A549 (cell line): ENCODE measurements around the gene TSSK6.

Source experiments
- CHD2 ChIP-seq: fragments of 150-350 bp; IDR thresholded peaks from 2 replicates; pipeline ENCODE4 v1.6.1; 2014; ENCODE audit warnings: low read length; ENCODE audit not compliant: partially characterized antibody
- PHF8 ChIP-seq: fragments of 200-600 bp; sonication (generic); IDR thresholded peaks from 2 replicates; pipeline ENCODE4 v1.6.1; 2016; ENCODE audit warnings: low read depth, mild to moderate bottlenecking, antibody characterized with exemption, moderate library complexity, borderline replicate concordance
- RAD21 ChIP-seq, 2 experiments: fragments of >200 bp in 1 of 2; sonication (Bioruptor Twin) in 1 of 2; formaldehyde crosslinking in 1 of 2; IDR thresholded peaks in 1 of 2; conservative IDR thresholded peaks in 1 of 2; 2 replicates in 1 of 2; 3 replicates in 1 of 2; pipeline ENCODE4 v1.6.1; 2012 to 2018; ENCODE audit warnings: inconsistent platforms in 1 of 2
- RFX5 ChIP-seq: fragments of 450-650 bp; IDR thresholded peaks from 2 replicates; pipeline ENCODE4 v1.7.1; 2014; ENCODE audit warnings: antibody characterized with exemption, mild to moderate bottlenecking, moderate library complexity
- TF ChIP-seq, protein P1 (sequence below): fragments of >200 bp; sonication (Bioruptor Twin); formaldehyde crosslinking; IDR thresholded peaks from 3 replicates; pipeline ENCODE4 v1.5.1; 2016
- TF ChIP-seq, protein P2 (sequence below): IDR thresholded peaks from 2 replicates; pipeline ENCODE4 v1.6.1; 2012

DNA sequence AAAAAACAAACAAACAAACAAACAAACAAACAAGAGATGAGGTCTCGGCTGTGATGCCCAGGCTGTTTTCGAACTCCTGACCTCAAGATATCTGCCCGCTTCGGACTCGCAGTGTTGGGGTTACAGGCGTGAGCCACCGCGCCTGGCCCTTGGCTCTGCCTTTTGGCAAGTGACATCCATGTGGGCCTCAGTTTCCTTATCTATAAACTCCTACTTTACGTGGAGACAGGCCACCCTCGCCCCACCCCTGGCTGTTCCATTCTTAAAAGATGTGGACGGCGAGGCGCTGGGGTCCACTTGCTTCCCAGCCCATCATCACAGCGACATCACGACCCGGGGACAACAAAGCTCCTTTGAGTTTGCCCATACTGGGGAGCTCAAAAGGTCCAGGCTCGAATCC, 1.7 kb downstream of the TSSK6 start:
- TF ChIP-seq RAD21 (conservative IDR thresholded peaks at IDR 0.05 in 1 of 2, IDR thresholded peaks at IDR 0.05 in 1 of 2) (no peak), PHF8 (no peak), RFX5 (no peak), CHD2 (no peak)
- TF ChIP-seq, protein P1, sequence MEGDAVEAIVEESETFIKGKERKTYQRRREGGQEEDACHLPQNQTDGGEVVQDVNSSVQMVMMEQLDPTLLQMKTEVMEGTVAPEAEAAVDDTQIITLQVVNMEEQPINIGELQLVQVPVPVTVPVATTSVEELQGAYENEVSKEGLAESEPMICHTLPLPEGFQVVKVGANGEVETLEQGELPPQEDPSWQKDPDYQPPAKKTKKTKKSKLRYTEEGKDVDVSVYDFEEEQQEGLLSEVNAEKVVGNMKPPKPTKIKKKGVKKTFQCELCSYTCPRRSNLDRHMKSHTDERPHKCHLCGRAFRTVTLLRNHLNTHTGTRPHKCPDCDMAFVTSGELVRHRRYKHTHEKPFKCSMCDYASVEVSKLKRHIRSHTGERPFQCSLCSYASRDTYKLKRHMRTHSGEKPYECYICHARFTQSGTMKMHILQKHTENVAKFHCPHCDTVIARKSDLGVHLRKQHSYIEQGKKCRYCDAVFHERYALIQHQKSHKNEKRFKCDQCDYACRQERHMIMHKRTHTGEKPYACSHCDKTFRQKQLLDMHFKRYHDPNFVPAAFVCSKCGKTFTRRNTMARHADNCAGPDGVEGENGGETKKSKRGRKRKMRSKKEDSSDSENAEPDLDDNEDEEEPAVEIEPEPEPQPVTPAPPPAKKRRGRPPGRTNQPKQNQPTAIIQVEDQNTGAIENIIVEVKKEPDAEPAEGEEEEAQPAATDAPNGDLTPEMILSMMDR = no peak
- TF ChIP-seq, protein P2, sequence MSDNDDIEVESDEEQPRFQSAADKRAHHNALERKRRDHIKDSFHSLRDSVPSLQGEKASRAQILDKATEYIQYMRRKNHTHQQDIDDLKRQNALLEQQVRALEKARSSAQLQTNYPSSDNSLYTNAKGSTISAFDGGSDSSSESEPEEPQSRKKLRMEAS = no peak
